Central memory CD8-positive, alpha-beta T cell (primary cell): Measurements from ENCODE around the gene MRPS26.
"Not testable (repeated sequence)": the region's sequence is repeated elsewhere in the genome, so short reads cannot be mapped to it uniquely, and the experiment has no call there.

Experiments
- ATAC-seq: fragments of 150-1000 bp; cut with Tn5 transposase; replicated peaks from 2 replicates; pipeline ENCODE4 v1.10.0; 2022; ENCODE audit warnings: mild to moderate bottlenecking, moderate FRiP score, moderate number of reproducible peaks; ENCODE audit not compliant: poor library complexity, severe bottlenecking; ENCODE audit errors: extremely low read depth
- DNase-seq, 2 donors: peaks; one replicate each; pipeline ENCODE4 v3.0.0; 2021; ENCODE audit warnings: low spot score in 2 of 2
- H3K27ac Mint-ChIP-seq: one replicate; pipeline ENCODE4 v1.8.0; 2022; ENCODE audit warnings: low read depth, mild to moderate bottlenecking, moderate library complexity, mixed read lengths
- H3K27me3 Mint-ChIP-seq: one replicate; pipeline ENCODE4 v1.8.0; 2022; ENCODE audit warnings: mixed read lengths
- H3K36me3 Mint-ChIP-seq: one replicate; pipeline ENCODE4 v1.8.0; 2022; ENCODE audit warnings: mild to moderate bottlenecking, moderate library complexity, mixed read lengths; ENCODE audit not compliant: insufficient read depth
- H3K4me1 Mint-ChIP-seq: one replicate; pipeline ENCODE4 v1.8.0; 2022; ENCODE audit warnings: mixed read lengths
- H3K4me3 Mint-ChIP-seq: one replicate; pipeline ENCODE4 v1.8.0; 2022; ENCODE audit warnings: mild to moderate bottlenecking, moderate library complexity, mixed read lengths
- H3K9me3 Mint-ChIP-seq: one replicate; pipeline ENCODE4 v1.8.0; 2022; ENCODE audit warnings: mixed read lengths

The MRPS26 gene

GRCh38 chr20:3045042-3045815 is 623 bp upstream of the MRPS26 start:
- ATAC-seq (peak; percentile 54), DNase-seq (peak; percentile 16 to 33)
- peaks cover 27% of the 10 kb centered on the region for H3K36me3 Mint-ChIP-seq
- H3K4me1 Mint-ChIP-seq, result peaks cover 15% of the 10 kb centered on the region
- H3K4me3 Mint-ChIP-seq, result peak overlapping the region; percentile 85
- H3K27ac Mint-ChIP-seq, result peak overlapping the region; percentile 42
- H3K9me3 Mint-ChIP-seq, result no peaks in the 10 kb centered on the region
- no peaks in the 10 kb centered on the region for H3K27me3 Mint-ChIP-seq

DNA sequence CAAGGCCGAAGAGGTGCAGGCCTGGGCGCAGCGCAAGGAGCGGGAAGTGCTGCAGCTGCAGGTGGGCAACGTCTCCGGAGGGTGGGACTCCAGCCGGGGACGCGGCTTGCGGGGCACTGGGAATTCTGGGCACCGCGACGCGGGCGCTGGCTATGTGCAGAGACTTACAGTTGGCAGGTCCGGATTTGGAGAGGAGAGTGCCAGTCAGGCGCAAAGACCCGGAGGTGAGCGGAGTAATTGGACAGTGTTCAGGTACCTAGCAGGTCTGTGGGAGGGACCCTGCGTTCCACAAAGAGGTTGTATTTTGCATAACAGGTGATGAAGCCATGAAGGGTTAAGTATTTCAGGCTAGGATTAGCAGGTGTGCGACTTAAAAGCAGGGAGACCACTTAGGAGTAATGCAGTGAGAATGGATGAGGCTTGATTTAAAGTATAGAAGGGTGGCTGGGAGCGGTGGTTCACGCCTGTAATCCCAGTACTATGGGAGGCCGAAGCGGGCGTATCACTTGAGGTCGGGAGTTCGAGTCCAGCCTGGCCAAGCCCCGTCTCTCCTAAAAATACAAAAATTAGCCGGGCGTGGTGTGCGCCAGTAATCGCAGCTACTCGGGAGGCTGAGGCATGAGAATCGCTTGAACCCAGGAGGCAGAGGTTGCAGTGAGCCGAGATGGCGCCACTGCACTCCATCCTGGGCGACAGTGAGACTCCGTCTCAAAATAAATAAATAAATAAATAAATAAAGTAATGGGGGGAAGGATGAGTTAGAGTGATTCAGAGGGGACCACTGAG is 1.0 kb downstream of the MRPS26 start:
- Mint-ChIP-seq H3K4me3 (peak overlapping the region; percentile 85), H3K27me3 (no peaks in the 10 kb centered on the region), H3K9me3 (no peaks in the 10 kb centered on the region), H3K36me3 (peaks cover 24% of the 10 kb centered on the region), H3K27ac (peak overlapping the region; percentile 80), H3K4me1 (peaks cover 15% of the 10 kb centered on the region)
- DNase-seq (no peak), ATAC-seq (peak; percentile 8)

DNA sequence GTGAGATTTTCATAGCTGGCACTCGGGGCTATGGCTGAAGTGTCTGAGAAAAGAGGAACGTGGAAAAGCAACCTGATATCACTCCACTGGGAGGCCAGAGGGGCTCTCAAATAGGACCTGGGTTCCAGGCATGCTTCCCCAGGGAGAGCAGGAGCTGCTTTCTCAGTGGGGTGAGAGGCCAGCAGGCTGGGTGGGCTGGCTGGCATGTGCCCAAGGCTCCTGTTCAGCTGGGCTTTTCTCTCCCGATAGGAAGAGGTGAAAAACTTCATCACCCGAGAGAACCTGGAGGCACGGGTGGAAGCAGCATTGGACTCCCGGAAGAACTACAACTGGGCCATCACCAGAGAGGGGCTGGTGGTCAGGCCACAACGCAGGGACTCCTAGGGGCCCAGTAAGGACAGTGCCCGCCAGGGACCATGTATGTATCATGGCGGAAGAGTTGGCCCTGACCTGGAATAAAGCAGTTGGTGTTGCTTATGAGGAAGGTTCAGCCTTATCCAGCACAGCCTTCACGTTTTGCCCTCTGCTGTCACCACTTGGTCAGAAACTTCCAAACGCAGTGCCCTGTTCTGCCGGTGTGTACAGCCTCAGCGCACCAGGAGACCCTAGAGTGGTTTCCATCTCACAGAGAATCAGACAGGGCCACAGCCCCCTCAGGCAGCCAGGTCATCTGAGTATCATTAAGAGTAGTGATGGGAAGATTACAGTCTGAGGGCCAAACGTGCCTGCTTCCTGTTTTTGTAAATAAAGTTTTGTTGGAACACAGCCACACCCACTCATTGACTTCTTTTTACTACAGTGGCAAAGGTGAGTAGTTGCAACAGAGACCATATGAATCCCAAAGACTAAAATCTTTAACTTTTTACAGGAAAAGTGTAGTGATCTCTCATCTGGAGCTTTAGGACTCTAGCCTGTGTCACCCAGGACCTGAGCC is 1.9 kb downstream of the MRPS26 start:
- H3K36me3 Mint-ChIP-seq, result peaks cover 21% of the 10 kb centered on the region
- H3K27ac Mint-ChIP-seq, result no peak overlapping the region
- no peaks in the 10 kb centered on the region for H3K27me3 Mint-ChIP-seq
- no peaks in the 10 kb centered on the region for H3K9me3 Mint-ChIP-seq
- peaks cover 15% of the 10 kb centered on the region for H3K4me1 Mint-ChIP-seq
- peak overlapping the region; percentile 85 for H3K4me3 Mint-ChIP-seq
- no peak for ATAC-seq
- no peak for DNase-seq

- Mint-ChIP-seq H3K9me3 (no peaks in the 10 kb centered on the region), H3K4me3 (no peak overlapping the region), H3K27me3 (no peaks in the 10 kb centered on the region), H3K36me3 (peaks cover 14% of the 10 kb centered on the region), H3K4me1 (peaks cover 7% of the 10 kb centered on the region), H3K27ac (no peak overlapping the region)
- DNase-seq (no peak), ATAC-seq (no peak)
These were observed 5.7 kb downstream of the MRPS26 start for GRCh38 chr20:3051385-3052019.

- ATAC-seq, result no peak
- Mint-ChIP-seq H3K4me1 (peaks cover 11% of the 10 kb centered on the region), H3K27me3 (no peaks in the 10 kb centered on the region), H3K36me3 (no peaks in the 10 kb centered on the region), H3K27ac (no peak overlapping the region), H3K9me3 (no peaks in the 10 kb centered on the region), H3K4me3 (no peak overlapping the region)
- no peak for DNase-seq
These were observed 13.6 kb downstream of the MRPS26 start for GRCh38 chr20:3059489-3059888.

- not testable (repeated sequence) for H3K27ac Mint-ChIP-seq, ATAC-seq, H3K9me3 Mint-ChIP-seq, DNase-seq, H3K36me3 Mint-ChIP-seq, H3K4me3 Mint-ChIP-seq, H3K27me3 Mint-ChIP-seq
- H3K4me1 Mint-ChIP-seq, result peaks cover 13% of the 10 kb centered on the region
These were observed 18.3 kb downstream of the MRPS26 start for GRCh38 chr20:3064119-3064518.

DNA sequence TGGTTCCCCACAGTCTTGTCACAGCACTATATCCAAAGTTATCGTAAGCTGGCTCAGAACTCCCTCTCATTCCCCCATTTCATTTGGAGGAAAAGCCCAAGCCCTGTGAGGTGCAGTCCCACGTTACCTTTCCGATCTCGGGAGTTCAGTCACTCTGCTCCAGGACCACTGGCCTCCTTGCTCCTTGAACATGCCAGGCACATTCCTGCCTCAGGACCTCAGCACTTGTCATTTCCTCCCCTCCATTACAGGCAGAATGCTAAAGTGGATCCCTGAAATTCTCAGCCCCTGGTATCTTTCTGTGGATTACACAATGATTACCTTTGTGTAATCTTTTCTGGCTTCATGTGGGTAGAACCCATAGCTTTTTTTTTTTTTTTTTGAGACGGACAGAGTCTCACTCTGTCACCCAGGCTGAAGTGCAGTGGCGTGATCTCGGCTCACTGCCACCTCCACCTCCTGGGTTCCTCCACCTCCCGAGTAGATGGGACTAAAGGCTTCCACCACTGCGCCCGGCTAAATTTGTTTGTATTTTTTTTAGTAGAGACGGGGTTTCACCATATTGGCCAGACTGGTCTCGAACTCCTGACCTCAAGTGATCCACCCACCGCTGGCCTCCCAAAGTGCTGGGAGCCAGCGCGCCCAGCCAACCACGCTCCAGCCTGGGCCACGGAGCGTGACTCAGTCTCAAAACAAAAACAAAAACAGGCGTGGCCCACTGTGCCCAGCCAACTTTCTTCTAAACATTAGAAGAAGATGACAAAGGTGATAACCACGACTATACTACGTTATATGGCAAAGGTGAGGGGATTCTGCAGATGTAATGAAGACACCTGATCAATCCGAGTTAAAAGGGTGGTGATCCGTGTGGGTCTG is 21.5 kb downstream of the MRPS26 start:
- H3K27ac Mint-ChIP-seq, result no peak overlapping the region
- H3K9me3 Mint-ChIP-seq, result no peaks in the 10 kb centered on the region
- peaks cover 19% of the 10 kb centered on the region for H3K4me1 Mint-ChIP-seq
- H3K27me3 Mint-ChIP-seq, result no peaks in the 10 kb centered on the region
- no peak for DNase-seq
- peaks cover 4% of the 10 kb centered on the region for H3K36me3 Mint-ChIP-seq
- no peak overlapping the region for H3K4me3 Mint-ChIP-seq
- ATAC-seq, result no peak

DNA sequence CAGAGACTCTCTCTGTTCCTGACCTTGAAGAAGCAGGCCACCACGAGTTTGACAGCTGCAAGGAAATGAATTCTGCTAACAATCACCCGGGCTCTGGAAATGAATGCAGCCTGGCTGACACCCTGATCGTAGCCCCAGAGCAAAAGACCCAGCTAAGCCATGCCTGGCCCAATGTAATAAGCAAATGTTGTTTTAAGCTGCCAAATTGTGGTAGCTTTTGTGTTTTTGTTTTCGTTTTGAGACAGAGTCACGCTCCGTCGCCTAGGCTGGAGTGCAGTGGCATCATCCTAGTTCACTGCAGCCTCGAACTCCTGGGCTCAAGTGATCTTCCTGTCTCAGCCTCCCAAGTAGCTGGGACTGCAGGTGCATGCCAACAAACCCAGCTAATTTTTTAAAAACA is 22.2 kb downstream of the MRPS26 start:
- Mint-ChIP-seq H3K27ac (no peak overlapping the region), H3K4me1 (peaks cover 21% of the 10 kb centered on the region), H3K9me3 (no peaks in the 10 kb centered on the region), H3K36me3 (peaks cover 4% of the 10 kb centered on the region), H3K4me3 (no peak overlapping the region), H3K27me3 (no peaks in the 10 kb centered on the region)
- no peak for DNase-seq
- ATAC-seq, result no peak

DNA sequence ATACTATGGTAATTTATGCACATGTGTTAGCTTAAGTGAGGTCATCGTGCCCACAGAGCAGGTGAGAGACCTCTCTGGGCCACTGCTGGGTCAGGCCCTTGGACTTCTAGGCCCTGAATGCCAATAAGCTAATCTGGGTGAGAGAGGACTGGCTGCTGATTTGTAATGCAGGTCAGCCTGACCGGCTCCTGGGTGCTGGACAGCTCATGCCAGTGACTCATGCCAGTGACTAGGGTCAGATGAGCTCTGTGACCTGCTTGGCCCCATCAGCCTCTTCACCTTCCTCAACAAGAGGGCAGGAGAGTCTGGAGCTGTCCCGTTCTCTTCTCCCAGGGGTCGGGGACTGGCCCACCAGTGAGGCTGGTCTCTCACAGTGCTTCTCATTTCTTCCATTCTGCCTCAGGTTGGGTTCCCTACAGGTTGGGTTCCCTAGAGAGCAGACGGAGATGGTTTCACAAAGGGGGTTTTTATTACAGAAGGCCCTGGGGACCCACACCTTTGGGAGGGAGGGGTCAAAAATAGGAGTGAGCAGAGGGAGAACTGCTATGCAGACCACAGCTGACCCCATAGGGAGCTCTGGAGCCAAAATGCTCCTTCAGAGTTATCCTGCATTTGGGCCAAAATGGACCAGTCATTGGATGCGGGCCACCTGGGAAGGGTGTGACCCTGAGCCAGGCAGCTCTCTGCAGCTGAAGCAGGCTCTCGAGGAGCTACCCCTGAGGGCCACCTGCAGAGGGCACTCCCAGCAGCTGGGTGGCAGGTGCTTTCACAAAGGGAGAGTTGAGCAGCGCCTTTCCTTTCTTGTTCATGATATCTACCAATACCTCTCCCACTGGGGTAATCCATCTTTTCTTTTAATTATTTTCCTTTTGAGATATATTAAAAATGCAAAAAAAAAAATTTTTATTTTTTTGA is 23.4 kb downstream of the MRPS26 start:
- peaks cover 4% of the 10 kb centered on the region for H3K36me3 Mint-ChIP-seq
- ATAC-seq (no peak), DNase-seq (no peak)
- H3K27ac Mint-ChIP-seq, result no peak overlapping the region
- H3K27me3 Mint-ChIP-seq, result no peaks in the 10 kb centered on the region
- H3K4me1 Mint-ChIP-seq, result peaks cover 18% of the 10 kb centered on the region
- H3K4me3 Mint-ChIP-seq, result no peak overlapping the region
- H3K9me3 Mint-ChIP-seq, result no peaks in the 10 kb centered on the region

- H3K4me3 Mint-ChIP-seq, result peak overlapping the region; percentile 70
- peaks cover 4% of the 10 kb centered on the region for H3K36me3 Mint-ChIP-seq
- ATAC-seq (no peak), DNase-seq (no peak)
- no peaks in the 10 kb centered on the region for H3K9me3 Mint-ChIP-seq
- H3K4me1 Mint-ChIP-seq, result peaks cover 14% of the 10 kb centered on the region
- no peaks in the 10 kb centered on the region for H3K27me3 Mint-ChIP-seq
- H3K27ac Mint-ChIP-seq, result peak overlapping the region; percentile 54
These were observed 24.9 kb downstream of the MRPS26 start for GRCh38 chr20:3070725-3071124.

DNA sequence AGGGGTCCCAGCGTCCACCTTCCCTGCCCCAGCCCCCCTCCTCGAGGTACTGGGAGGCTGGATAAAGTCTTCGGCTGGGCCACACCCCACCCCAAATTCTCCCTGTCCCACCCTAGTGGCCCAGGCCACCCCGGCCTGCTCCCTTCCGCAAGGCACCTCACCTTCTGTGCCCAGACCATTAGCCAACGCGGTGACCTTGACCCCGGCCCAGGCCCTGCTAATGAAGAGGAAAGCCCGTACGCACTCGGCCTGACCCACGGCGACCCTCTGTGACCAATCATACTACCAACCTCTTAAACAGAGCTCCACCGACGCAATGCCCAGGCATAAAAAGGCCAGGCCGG is 25.4 kb downstream of the MRPS26 start:
- H3K27ac Mint-ChIP-seq, result peak overlapping the region; percentile 54
- no peak for DNase-seq
- H3K27me3 Mint-ChIP-seq, result no peaks in the 10 kb centered on the region
- peak overlapping the region; percentile 70 for H3K4me3 Mint-ChIP-seq
- ATAC-seq, result no peak
- peaks cover 14% of the 10 kb centered on the region for H3K4me1 Mint-ChIP-seq
- no peaks in the 10 kb centered on the region for H3K9me3 Mint-ChIP-seq
- H3K36me3 Mint-ChIP-seq, result peaks cover 4% of the 10 kb centered on the region
